HL-60 (cell line): ENCODE results near the gene PIGC.

ENCODE experiments used
- GABPA ChIP-seq: IDR thresholded peaks from 2 replicates; pipeline ENCODE4 v1.6.1; 2012; ENCODE audit warnings: low read depth
- POLR2AphosphoS5 ChIP-seq: IDR thresholded peaks from 2 replicates; pipeline ENCODE4 v1.6.1; 2012; ENCODE audit warnings: low read depth
- TF ChIP-seq, protein P1 (sequence below): IDR thresholded peaks from one replicate; pipeline ENCODE4 v1.5.1; 2011; ENCODE audit warnings: low read length, control low read depth, inconsistent platforms; ENCODE audit not compliant: insufficient read depth

DNA sequence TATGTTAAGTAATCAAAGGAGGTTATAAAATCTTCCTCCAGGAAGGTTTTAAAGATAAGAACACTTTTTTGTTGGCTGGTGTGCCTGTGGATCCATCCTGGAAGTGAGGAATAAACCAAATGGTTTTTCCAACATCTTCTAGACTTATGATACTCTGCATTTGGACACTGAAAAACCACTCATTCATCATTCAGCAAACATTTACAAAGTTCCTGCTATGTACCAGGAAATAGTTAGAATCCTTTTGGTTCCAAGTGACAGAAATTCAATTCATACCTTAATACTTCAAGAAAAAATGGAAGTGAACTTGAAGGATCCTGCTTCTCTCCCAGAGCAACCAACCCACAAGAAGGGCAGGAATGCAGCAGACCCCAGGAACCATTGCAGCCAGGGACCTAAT lies 39.6 kb upstream of the PIGC start:
- TF ChIP-seq, protein P1, sequence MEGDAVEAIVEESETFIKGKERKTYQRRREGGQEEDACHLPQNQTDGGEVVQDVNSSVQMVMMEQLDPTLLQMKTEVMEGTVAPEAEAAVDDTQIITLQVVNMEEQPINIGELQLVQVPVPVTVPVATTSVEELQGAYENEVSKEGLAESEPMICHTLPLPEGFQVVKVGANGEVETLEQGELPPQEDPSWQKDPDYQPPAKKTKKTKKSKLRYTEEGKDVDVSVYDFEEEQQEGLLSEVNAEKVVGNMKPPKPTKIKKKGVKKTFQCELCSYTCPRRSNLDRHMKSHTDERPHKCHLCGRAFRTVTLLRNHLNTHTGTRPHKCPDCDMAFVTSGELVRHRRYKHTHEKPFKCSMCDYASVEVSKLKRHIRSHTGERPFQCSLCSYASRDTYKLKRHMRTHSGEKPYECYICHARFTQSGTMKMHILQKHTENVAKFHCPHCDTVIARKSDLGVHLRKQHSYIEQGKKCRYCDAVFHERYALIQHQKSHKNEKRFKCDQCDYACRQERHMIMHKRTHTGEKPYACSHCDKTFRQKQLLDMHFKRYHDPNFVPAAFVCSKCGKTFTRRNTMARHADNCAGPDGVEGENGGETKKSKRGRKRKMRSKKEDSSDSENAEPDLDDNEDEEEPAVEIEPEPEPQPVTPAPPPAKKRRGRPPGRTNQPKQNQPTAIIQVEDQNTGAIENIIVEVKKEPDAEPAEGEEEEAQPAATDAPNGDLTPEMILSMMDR, result no peak
- no peak for TF ChIP-seq GABPA
- no peak for TF ChIP-seq POLR2AphosphoS5
